ENCODE results near the gene CAVIN2.

The CAVIN2 gene

GRCh38 chr2:191846515-191847476 is at the start of gene CAVIN2:
CAVIN2 (minus strand) TSS chr2:191847088; CDS start chr2:191846925, 163 bp downstream.
- DNase-seq = no peak

GRCh38 chr2:191895743-191896142 is 48.9 kb upstream of the CAVIN2 start:
- DNase-seq = no peak

DNA sequence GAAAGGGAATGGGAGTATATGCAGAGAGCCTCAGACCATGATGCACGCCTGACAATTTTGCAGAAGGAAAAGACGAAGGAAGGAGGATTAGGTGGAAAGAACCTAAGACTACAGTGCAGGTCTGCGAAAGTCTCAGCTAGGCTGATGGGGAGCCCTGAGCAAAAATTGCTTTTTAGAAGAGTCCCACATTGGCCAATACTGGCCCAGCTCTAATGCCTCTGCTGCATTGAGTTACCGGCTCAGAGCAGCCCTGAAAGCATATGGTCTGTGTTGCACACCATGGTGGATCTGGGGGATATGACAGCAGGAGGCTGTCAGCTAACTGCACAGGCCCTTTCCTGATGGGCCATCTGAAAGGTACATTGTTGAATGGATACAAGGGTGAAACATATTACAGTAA is 48.3 kb upstream of the CAVIN2 start:
- no peak for DNase-seq

DNA sequence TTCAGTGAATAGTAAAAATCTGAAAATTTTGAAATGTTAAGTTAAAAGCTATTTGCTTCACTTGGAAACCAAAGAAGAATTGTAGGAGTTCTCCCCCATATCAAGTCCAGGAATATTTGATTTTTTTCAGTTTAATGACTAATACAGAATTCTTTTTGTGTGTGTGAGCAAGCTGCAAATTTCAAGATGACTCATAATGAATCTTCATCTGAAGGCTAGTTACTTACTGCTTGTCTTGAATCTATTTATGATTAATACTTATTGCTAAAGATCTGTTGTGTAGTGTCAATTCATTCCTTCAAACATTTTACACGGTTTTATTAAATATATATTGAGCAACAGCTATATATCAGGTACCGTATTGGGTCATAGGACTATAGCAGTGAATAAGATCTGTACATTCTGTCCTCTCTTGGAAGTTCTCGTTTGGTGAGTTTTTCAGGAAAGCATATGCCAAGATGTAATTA is 47.8 kb upstream of the CAVIN2 start:
- no peak for DNase-seq

- no peak for DNase-seq
Observed at GRCh38 chr2:191892391-191892790, 45.5 kb upstream of the CAVIN2 start.

GRCh38 chr2:191891656-191892055 is 44.8 kb upstream of the CAVIN2 start:
- no peak for DNase-seq

DNA sequence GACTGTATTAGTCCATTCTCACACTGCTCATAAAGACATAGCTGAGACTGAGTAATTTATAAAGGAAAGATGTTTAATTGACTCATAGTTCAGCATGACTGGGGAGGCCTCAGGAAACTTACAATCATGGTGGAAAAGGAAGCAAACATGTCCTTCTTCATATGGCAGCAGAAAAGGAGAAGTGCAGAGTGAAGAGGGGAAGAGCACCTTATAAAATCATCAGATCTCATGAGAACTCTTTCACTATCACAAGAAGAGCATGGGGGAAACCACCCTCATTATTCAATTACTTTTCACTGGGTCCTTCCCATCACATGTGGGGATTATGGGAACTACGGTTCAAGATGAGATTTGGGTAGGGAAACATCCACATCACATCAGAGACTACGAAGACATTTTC is 43.0 kb upstream of the CAVIN2 start:
- DNase-seq = no peak

DNA sequence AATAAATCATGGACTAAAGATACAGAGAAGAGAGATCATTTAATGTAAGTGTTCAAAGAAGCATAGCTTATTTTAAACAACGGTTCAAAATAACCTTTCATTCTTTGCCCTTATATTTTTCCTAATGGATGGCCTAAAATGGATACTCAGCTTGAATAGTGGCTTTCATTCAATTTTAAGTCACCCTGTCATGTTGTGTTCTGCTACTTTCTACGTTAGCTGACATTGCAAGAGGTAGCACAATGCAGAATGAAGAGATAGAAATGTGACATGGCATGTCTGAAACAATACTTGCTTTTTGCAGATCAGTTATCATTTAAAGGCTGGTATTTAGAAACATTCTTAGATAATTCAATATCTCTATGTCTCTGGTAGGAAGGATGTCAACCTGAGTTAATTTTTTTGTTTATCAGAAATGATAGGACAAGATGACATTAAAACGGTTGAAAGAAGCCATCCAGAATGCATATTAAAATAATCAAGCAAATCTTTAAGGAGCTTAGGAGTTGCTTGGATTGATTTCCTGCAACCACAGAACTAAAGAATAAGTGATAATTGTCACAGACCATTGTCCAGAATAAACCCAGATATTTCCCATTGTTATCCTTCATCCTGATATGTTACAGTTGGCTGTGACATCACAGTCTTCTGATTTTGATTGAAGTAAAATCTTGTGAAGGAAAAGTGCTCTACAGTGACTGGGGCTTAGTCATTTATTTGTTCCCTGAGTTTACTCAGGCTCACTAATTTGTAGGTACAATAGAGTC is 41.7 kb upstream of the CAVIN2 start:
- no peak for DNase-seq

DNA sequence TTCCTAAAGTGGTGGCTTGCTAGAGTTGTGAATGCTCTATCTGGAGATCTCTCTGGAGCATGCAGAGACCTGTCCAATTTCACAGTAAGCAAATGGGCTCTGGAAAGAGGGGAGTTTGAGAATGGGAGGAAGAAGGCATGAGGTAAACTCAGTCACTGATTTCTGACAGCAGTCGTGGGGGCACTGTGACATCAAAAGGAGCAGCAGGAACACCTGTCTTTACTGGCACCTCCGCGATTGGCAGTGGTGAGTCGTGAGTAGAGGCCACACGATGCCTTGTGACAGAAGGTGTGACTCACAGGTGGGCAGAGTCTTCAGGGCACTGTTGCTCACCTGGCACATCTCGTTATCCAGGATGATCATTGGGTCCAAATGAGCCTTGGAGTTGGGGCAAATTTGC is 38.8 kb upstream of the CAVIN2 start:
- DNase-seq = no peak

DNA sequence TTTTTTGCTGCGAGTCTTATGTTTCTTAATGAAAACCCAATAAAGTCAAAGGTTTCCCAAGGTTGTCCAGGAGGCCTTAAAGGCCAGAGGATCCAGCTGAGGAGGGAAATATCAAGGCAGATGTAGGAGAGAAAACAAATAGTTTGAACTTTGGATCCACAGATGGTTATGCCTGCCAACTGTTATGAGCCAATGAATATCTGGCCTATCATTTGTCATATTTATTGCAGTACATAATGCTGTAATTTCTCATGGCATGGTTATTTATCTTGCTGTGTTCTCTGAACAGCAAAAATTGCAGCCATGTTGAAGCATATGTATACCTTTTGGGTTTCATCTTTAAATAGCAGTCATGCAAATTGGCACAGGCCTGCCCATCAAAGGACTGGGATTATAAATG is 38.2 kb upstream of the CAVIN2 start:
- no peak for DNase-seq

GRCh38 chr2:191881982-191882816 is 35.3 kb upstream of the CAVIN2 start:
- DNase-seq = no peak

GRCh38 chr2:191878548-191879279 is 31.8 kb upstream of the CAVIN2 start:
- no peak for DNase-seq

DNA sequence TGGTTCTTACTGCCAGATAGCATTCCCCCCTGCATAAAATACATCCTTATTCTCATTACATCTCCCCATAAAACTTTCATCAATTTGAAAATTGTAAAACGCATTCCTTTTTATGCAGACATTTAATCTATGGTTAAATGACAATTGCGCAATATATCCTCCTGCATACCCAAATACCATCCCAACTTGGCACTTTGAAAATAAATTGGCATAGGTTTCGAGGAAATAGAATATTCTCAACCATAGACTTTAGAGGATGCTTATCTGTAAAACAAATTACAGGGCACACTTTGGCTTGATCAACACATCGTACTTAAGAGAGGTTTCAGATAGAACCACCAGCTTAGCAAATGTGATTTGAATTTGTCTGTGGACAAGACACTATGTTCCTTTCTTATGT is 31.0 kb upstream of the CAVIN2 start:
- DNase-seq = no peak

- no peak for DNase-seq
Observed at GRCh38 chr2:191875859-191876258, 29.0 kb upstream of the CAVIN2 start.

DNA sequence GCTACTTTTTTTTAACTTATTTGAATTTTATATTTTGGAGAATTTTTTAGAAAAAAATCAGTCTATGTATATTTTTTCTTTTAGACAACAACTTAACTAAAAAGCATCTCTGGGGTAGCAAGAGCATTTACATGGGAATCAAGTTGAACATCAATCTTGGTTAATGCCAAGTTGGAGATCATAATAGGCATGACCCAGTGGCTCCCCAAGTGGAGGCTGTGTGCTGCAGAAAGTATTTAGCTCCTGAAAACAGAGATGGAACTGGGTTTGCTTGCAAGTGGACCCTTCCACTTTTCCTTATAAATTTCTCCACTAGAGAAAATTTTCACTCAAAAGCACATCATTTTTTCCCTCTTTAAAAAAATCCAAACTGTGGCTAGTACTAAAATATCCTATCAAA is 23.9 kb upstream of the CAVIN2 start:
- no peak for DNase-seq

DNA sequence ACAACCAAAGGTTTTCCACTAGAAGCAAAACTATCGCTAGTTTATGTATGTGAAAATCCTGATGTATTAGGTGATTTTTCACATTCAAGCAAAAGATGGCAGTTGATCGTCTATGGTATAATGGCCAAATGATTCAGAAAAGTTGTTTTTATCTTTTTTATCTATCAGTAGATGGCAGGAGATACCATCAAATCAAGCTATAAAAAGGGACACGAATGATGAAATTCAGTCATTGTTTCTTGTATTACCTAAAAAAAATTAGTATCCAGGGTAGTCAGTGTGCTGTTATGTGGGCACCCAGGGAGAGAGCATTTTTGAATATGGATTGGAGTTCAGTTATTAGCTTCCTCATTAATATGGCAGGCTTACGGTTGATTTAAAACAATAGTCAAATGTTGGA is 22.9 kb upstream of the CAVIN2 start:
- DNase-seq = no peak

GRCh38 chr2:191869178-191869577 is 22.3 kb upstream of the CAVIN2 start:
- no peak for DNase-seq

- no peak for DNase-seq
Observed at GRCh38 chr2:191867507-191867847, 20.6 kb upstream of the CAVIN2 start.

DNA sequence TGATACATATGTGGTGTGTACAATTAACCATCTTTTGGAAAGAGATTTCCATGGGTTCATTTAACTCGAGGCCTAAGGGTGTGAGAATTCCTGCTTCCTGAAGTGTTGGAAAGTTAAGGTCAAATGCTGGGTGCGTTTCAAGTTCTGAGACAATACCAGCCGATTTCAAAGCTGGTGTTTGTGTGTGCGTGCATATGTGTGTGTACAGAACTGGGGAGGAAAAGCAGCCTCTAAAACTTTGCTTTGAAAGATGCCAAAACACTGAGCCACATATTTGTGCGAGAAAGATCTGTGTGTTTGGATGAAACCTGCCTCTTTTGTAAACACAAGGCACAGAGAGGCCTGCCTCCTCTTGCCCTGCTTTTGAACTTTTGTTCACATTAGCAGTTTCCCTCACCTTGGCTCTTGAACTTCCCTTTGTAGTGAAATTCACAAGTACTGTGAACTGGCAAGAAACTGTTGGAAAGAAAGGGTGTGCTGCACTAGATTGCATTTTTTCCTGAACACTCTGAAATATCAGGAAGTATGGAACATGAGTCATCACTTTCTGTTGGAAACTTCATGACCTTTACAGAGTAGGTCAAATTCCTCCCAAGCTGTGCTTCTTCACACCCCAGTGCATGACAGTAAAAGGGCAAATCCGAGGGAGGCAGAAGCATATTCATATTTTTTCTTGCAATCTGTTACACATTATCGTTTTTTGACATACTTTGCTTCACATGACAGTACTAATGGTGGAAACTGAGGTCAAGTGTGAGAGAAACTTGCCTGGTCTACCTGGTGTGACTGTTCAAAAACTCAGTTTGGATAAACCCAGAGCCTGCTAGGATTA is 20.0 kb upstream of the CAVIN2 start:
- no peak for DNase-seq

DNA sequence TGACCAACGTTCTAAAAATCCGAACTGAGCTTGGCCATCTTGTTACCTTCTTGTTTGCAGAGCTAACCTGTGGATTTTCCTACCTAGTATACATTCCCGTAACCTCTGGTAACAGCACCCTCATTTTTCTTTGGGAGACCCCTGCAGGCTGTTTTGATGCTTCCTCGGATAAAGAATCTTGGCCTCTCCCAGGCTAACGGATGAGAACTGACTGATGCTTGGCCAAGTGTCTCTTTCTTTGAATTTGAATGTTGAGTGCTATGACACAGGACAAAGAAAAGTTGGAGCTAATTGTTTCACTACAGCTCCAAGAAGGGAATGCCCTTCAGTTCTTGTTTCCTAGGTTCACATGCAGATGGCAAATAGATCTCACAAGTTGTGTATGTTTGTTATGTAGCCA is 19.3 kb upstream of the CAVIN2 start:
- no peak for DNase-seq

- DNase-seq = no peak
Observed at GRCh38 chr2:191864628-191865374, 17.9 kb upstream of the CAVIN2 start.
